GM12878 (cell line): ENCODE measurements around the gene LYG1.

Experiments used
- CEBPB ChIP-seq, 2 experiments: fragments of 150-350 bp in 1 of 2; IDR thresholded peaks; 2 replicates each; pipeline ENCODE4 v1.6.1; 2012 to 2014; ENCODE audit warnings: low read depth in 2 of 2, low read length in 2 of 2, borderline replicate concordance in 1 of 2, inconsistent platforms in 1 of 2
- FOXM1 ChIP-seq: IDR thresholded peaks from 2 replicates; pipeline ENCODE4 v1.6.1; 2012; ENCODE audit warnings: low read depth, mild to moderate bottlenecking, inconsistent platforms, low read length, moderate library complexity
- JUND ChIP-seq: IDR thresholded peaks from 2 replicates; pipeline ENCODE4 v1.6.1; 2012; ENCODE audit warnings: low read depth, mild to moderate bottlenecking, low read length, improper control_type of control experiment, moderate library complexity
- PAX5 ChIP-seq: IDR thresholded peaks from 2 replicates; pipeline ENCODE4 v1.6.1; 2011; ENCODE audit warnings: low read depth, low read length, borderline replicate concordance
- PML ChIP-seq: IDR thresholded peaks from 2 replicates; pipeline ENCODE4 v1.6.1; 2012; ENCODE audit warnings: low read length, inconsistent platforms
- TF ChIP-seq, protein P1 (sequence below): IDR thresholded peaks from 2 replicates; pipeline ENCODE4 v1.6.1; 2012; ENCODE audit warnings: low read depth, low read length, improper control_type of control experiment
- TF ChIP-seq, protein P2 (sequence below): IDR thresholded peaks from 2 replicates; pipeline ENCODE4 v1.6.1; 2012; ENCODE audit warnings: mild to moderate bottlenecking, low read depth, low read length
- TF ChIP-seq, protein P3 (sequence below): IDR thresholded peaks from 2 replicates; pipeline ENCODE4 v1.6.1; 2012; ENCODE audit warnings: low read depth, low read length, improper control_type of control experiment

DNA sequence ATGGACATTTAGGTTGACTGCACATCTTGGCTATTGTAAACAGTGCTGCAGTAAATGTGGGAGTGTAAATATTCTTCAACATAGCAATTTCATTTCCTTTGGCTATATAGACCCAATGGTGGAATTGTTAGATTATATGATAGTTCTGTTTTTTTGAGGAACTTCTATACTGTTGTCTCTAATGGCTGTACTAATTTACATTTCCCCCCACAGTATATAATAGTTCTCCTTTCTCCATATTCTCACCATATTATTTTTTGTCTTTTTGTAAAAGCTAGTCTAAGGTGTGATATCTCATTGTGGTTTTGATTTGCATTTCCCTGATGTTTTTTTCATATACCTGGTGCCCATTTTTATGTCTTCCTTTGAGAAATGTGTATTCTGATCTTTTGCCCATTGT, 49.2 kb upstream of the LYG1 start:
- no peak for TF ChIP-seq FOXM1
- TF ChIP-seq, protein P1, sequence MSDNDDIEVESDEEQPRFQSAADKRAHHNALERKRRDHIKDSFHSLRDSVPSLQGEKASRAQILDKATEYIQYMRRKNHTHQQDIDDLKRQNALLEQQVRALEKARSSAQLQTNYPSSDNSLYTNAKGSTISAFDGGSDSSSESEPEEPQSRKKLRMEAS = no peak
- TF ChIP-seq PAX5 = no peak
- TF ChIP-seq, protein P2, sequence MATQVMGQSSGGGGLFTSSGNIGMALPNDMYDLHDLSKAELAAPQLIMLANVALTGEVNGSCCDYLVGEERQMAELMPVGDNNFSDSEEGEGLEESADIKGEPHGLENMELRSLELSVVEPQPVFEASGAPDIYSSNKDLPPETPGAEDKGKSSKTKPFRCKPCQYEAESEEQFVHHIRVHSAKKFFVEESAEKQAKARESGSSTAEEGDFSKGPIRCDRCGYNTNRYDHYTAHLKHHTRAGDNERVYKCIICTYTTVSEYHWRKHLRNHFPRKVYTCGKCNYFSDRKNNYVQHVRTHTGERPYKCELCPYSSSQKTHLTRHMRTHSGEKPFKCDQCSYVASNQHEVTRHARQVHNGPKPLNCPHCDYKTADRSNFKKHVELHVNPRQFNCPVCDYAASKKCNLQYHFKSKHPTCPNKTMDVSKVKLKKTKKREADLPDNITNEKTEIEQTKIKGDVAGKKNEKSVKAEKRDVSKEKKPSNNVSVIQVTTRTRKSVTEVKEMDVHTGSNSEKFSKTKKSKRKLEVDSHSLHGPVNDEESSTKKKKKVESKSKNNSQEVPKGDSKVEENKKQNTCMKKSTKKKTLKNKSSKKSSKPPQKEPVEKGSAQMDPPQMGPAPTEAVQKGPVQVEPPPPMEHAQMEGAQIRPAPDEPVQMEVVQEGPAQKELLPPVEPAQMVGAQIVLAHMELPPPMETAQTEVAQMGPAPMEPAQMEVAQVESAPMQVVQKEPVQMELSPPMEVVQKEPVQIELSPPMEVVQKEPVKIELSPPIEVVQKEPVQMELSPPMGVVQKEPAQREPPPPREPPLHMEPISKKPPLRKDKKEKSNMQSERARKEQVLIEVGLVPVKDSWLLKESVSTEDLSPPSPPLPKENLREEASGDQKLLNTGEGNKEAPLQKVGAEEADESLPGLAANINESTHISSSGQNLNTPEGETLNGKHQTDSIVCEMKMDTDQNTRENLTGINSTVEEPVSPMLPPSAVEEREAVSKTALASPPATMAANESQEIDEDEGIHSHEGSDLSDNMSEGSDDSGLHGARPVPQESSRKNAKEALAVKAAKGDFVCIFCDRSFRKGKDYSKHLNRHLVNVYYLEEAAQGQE = no peak
- no peak for TF ChIP-seq CEBPB (IDR thresholded peaks at IDR 0.05; ENCODE audit: borderline replicate concordance in 1 of 2, low read depth in 2 of 2, low read length in 2 of 2)
- TF ChIP-seq JUND = no peak
- no peak for TF ChIP-seq PML
- TF ChIP-seq, protein P3, sequence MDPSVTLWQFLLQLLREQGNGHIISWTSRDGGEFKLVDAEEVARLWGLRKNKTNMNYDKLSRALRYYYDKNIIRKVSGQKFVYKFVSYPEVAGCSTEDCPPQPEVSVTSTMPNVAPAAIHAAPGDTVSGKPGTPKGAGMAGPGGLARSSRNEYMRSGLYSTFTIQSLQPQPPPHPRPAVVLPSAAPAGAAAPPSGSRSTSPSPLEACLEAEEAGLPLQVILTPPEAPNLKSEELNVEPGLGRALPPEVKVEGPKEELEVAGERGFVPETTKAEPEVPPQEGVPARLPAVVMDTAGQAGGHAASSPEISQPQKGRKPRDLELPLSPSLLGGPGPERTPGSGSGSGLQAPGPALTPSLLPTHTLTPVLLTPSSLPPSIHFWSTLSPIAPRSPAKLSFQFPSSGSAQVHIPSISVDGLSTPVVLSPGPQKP = no peak
